AG04449 (cell line): Measurements from ENCODE around the gene ALDH1A1.

Experiments used
- CTCF ChIA-PET: fragments of 350-600 bp; formaldehyde crosslinking; extraction: SDS; loops from one replicate; lab custom pipeline; 2021; ENCODE audit warnings: antibody characterized with exemption; lab: Yijun Ruan, JAX
- POLR2A ChIA-PET: fragments of 400-600, 350-600 bp; formaldehyde crosslinking; extraction: SDS; loops from one replicate; lab custom pipeline; 2020; ENCODE audit warnings: antibody characterized with exemption, inconsistent platforms; lab: Yijun Ruan, JAX
- DNase-seq: peaks from one replicate; pipeline ENCODE4 v3.0.0-alpha.2; 2010; ENCODE audit warnings: low read depth, low spot score
- H3K4me3 ChIP-seq: 2 replicates; pipeline ENCODE4 v1.5.1; 2011; ENCODE audit warnings: low read depth, mild to moderate bottlenecking, control low read depth, low read length
- CTCF ChIP-seq: IDR thresholded peaks from one replicate; pipeline ENCODE4 v1.5.1; 2011; ENCODE audit warnings: mild to moderate bottlenecking, moderate library complexity, low read length, control low read depth, inconsistent platforms; ENCODE audit not compliant: insufficient read depth; ENCODE audit errors: missing control alignments

The ALDH1A1 gene

GRCh38 chr9:72912476-72913381 lies 40.1 kb downstream of the ALDH1A1 start:
- TF ChIP-seq CTCF: no peak
- DNase-seq: no peak
- H3K4me3 ChIP-seq: no peak overlapping the region
- POLR2A ChIA-PET: no interaction called here
- CTCF ChIA-PET: no interaction called here

- no peak for TF ChIP-seq CTCF
- H3K4me3 ChIP-seq: no peak overlapping the region
- ChIA-PET CTCF (interaction anchor here (2.5 kb wide), 1 partner anchor 111 kb away, joined by 8 read pairs; no protein-coding TSS in a partner anchor), POLR2A (no interaction called here)
- no peak for DNase-seq
Observed at GRCh38 chr9:72911816-72912215, 41.0 kb downstream of the ALDH1A1 start.

GRCh38 chr9:72911247-72911775 lies 41.5 kb downstream of the ALDH1A1 start:
- TF ChIP-seq CTCF: no peak
- DNase-seq: no peak
- ChIA-PET POLR2A (no interaction called here), CTCF (interaction anchor here (2.5 kb wide), 1 partner anchor 111 kb away, joined by 8 read pairs; no protein-coding TSS in a partner anchor)
- no peak overlapping the region for H3K4me3 ChIP-seq

- no peak overlapping the region for H3K4me3 ChIP-seq
- POLR2A ChIA-PET: no interaction called here
- DNase-seq: no peak
- TF ChIP-seq CTCF: no peak
- CTCF ChIA-PET: interaction anchor here (2.5 kb wide), 1 partner anchor 113 kb away, joined by 8 read pairs; no protein-coding TSS in a partner anchor
Observed at GRCh38 chr9:72909428-72909827, 43.4 kb downstream of the ALDH1A1 start.

GRCh38 chr9:72907421-72907820 lies 45.4 kb downstream of the ALDH1A1 start:
- POLR2A ChIA-PET: no interaction called here
- CTCF ChIA-PET: no interaction called here
- no peak for TF ChIP-seq CTCF
- DNase-seq: no peak
- H3K4me3 ChIP-seq: no peak overlapping the region

GRCh38 chr9:72906810-72907209 lies 46.0 kb downstream of the ALDH1A1 start:
- DNase-seq: no peak
- POLR2A ChIA-PET: no interaction called here
- CTCF ChIA-PET: no interaction called here
- no peak for TF ChIP-seq CTCF
- H3K4me3 ChIP-seq: no peak overlapping the region
